Measurements from ENCODE around the gene ILRUN.
"Not testable (repeated sequence)": the region's sequence is repeated elsewhere in the genome, so short reads cannot be mapped to it uniquely, and the experiment has no call there.

The ILRUN gene

GRCh38 chr6:34696739-34697543 is at the start of gene ILRUN:
TSS of gene ILRUN (minus strand) at chr6:34696767. CDS start at chr6:34696603, 164 bp downstream.
- no peak for TF ChIP-seq CTCF (IDR thresholded peaks at IDR 0.05; ENCODE audit: control insufficient read depth, insufficient read depth, low read depth, low read length, missing control alignments)
- H3K4me3 ChIP-seq (ENCODE audit: control insufficient read depth, low read depth, low read length): peak within 1 kb of the TSS; percentile 85
- DNase-seq (ENCODE audit: low read depth): peak; percentile 57

- no peak for TF ChIP-seq CTCF (IDR thresholded peaks at IDR 0.05; ENCODE audit: control insufficient read depth, insufficient read depth, low read depth, low read length, missing control alignments)
- no peak overlapping the region for H3K4me3 ChIP-seq (ENCODE audit: control insufficient read depth, low read depth, low read length)
- no peak for DNase-seq (ENCODE audit: low read depth)
These were observed 48.9 kb upstream of the ILRUN start for GRCh38 chr6:34745277-34746103.

- H3K4me3 ChIP-seq (ENCODE audit: control insufficient read depth, low read depth, low read length); DNase-seq (ENCODE audit: low read depth): not testable (repeated sequence)
These were observed 47.7 kb upstream of the ILRUN start for GRCh38 chr6:34744294-34744647.

GRCh38 chr6:34743625-34744293 is 47.2 kb upstream of the ILRUN start:
- H3K4me3 ChIP-seq (ENCODE audit: control insufficient read depth, low read depth, low read length): no peak overlapping the region
- no peak for DNase-seq (ENCODE audit: low read depth)
- TF ChIP-seq CTCF (IDR thresholded peaks at IDR 0.05; ENCODE audit: control insufficient read depth, insufficient read depth, low read depth, low read length, missing control alignments): no peak

GRCh38 chr6:34742094-34742493 is 45.5 kb upstream of the ILRUN start:
- DNase-seq (ENCODE audit: low read depth): no peak
- no peak for TF ChIP-seq CTCF (IDR thresholded peaks at IDR 0.05; ENCODE audit: control insufficient read depth, insufficient read depth, low read depth, low read length, missing control alignments)
- no peak overlapping the region for H3K4me3 ChIP-seq (ENCODE audit: control insufficient read depth, low read depth, low read length)

GRCh38 chr6:34736823-34737222 is 40.3 kb upstream of the ILRUN start:
- DNase-seq (ENCODE audit: low read depth): no peak
- no peak overlapping the region for H3K4me3 ChIP-seq (ENCODE audit: control insufficient read depth, low read depth, low read length)
- no peak for TF ChIP-seq CTCF (IDR thresholded peaks at IDR 0.05; ENCODE audit: control insufficient read depth, insufficient read depth, low read depth, low read length, missing control alignments)

Measured in AG09309 (cell line).